Measurements from ENCODE around the gene ZCCHC12. TPM values are rescaled to one million over a fixed set of nuclear protein-coding genes. Genes with fewer than 3 reads are reported as not detected.
"Not testable (repeated sequence)": the region's sequence is repeated elsewhere in the genome, so short reads cannot be mapped to it uniquely, and the experiment has no call there.

Gene ZCCHC12
- total RNA-seq, 1 experiment from 2014 or later = 2.6 TPM

DNA sequence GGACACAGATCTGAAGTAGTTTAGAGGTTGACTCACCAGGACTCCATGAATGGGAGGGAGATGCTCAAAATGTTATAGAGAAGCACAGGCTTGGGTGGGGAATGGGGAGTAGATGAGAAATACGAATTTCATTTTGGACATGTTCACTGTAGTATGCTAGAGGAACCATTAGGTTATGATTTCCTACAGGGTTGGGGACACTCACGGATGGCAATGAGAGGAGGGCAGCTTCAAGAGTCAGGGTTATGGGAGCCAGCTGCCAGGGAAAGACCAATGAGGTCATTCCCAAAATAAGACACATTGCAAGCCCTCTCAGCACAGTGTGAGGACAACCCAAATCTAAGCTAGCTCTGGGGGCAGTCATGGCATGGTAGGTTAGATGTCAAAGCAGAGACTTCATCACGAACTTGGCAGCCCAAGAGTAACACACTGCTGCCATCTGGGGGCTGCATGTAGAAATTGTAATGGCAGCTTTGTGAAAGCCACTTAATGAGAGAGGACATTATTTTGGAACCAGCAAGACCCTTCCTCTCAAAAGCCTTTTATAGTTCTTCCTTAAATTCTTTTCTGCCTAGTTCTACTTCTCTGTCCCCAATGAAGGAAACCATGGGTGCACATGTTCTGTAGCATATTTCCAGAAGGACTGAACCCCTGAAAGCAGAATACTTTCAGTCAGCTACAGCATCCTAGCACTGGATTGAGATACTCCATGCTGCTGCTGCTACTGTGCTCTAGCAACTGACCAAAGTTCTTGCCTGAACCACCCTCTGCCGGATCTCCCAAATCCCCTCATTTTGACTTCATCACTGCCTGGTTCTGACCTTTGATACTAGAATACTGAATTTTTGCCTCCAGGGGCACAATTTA, 16.2 kb upstream of the ZCCHC12 start:
- H2BK20ac ChIP-seq (ENCODE audit: low read depth, low read length, poor library complexity, severe bottlenecking) = no peak overlapping the region
- no peak overlapping the region for H2BK15ac ChIP-seq (ENCODE audit: low read depth, low read length)
- H3K14ac ChIP-seq (ENCODE audit: insufficient read depth, low read length) = no peak overlapping the region
- peak; percentile 48 for DNase-seq
- TF ChIP-seq, protein P1, sequence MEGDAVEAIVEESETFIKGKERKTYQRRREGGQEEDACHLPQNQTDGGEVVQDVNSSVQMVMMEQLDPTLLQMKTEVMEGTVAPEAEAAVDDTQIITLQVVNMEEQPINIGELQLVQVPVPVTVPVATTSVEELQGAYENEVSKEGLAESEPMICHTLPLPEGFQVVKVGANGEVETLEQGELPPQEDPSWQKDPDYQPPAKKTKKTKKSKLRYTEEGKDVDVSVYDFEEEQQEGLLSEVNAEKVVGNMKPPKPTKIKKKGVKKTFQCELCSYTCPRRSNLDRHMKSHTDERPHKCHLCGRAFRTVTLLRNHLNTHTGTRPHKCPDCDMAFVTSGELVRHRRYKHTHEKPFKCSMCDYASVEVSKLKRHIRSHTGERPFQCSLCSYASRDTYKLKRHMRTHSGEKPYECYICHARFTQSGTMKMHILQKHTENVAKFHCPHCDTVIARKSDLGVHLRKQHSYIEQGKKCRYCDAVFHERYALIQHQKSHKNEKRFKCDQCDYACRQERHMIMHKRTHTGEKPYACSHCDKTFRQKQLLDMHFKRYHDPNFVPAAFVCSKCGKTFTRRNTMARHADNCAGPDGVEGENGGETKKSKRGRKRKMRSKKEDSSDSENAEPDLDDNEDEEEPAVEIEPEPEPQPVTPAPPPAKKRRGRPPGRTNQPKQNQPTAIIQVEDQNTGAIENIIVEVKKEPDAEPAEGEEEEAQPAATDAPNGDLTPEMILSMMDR (conservative IDR thresholded peaks at IDR 0.05) = peak; percentile 75
- H3K9me3 Mint-ChIP-seq = peaks cover 12 to 83% of the 10 kb centered on the region in 2 experiments; a peak in 4 of 5 replicates
- no peaks in the 10 kb centered on the region for H4K20me1 ChIP-seq (ENCODE audit: control insufficient read depth, insufficient read depth, insufficient read length)
- no peak overlapping the region for H3K9ac ChIP-seq (ENCODE audit: extremely low read depth, insufficient read length, low read length)
- no peak overlapping the region for H3K27ac ChIP-seq (ENCODE audit: insufficient read length, low read depth, low read length)
- no peak overlapping the region for H2BK5ac ChIP-seq (ENCODE audit: insufficient read length, low read length)
- no peak overlapping the region for H4K91ac ChIP-seq (ENCODE audit: insufficient read length, low read depth, low read length)
- H3K9me3 ChIP-seq (ENCODE audit: control insufficient read depth, low read depth, low read length) = peaks cover 42% of the 10 kb centered on the region
- no peaks in the 10 kb centered on the region for H3K4me1 ChIP-seq (ENCODE audit: insufficient read depth, low read length)
- H3K18ac ChIP-seq (ENCODE audit: insufficient read length, low read depth, low read length) = no peak overlapping the region
- H3K4me1 Mint-ChIP-seq = no peaks in the 10 kb centered on the region
- no peak overlapping the region for H4K5ac ChIP-seq (ENCODE audit: insufficient read length, low read depth, low read length)
- no peak overlapping the region for H2AFZ ChIP-seq (ENCODE audit: low read length)
- no peak overlapping the region for H3T11ph ChIP-seq (ENCODE audit: low read length)
- no peak overlapping the region for H3K23ac ChIP-seq (ENCODE audit: insufficient read length, low read depth, low read length)
- H3K27me3 Mint-ChIP-seq (ENCODE audit: low read depth) = no peaks in the 10 kb centered on the region; the same call in none of the 2 replicates
- H2BK12ac ChIP-seq (ENCODE audit: insufficient read length, low read depth, low read length) = no peak overlapping the region
- WGBS (ENCODE audit: extremely low coverage, insufficient read length, low lambda C conversion rate) = no CpG with 5 or more reads among the region's 4 CpGs
- H2AK5ac ChIP-seq (ENCODE audit: insufficient read length, low read length) = no peak overlapping the region
- no peak overlapping the region for H2BK120ac ChIP-seq (ENCODE audit: low read depth, low read length, poor library complexity, severe bottlenecking)
- H3K79me1 ChIP-seq (ENCODE audit: insufficient read depth, low read depth, low read length, poor library complexity, severe bottlenecking) = no peaks in the 10 kb centered on the region
- no peaks in the 10 kb centered on the region for H3K27me3 ChIP-seq (ENCODE audit: insufficient read depth, low read length)
- no peak overlapping the region for H3K4me2 ChIP-seq (ENCODE audit: insufficient read depth, insufficient read length, low read length)
- H3K4me3 Mint-ChIP-seq = no peak overlapping the region
- H3K36me3 Mint-ChIP-seq (ENCODE audit: insufficient read depth in 1 of 3, low read depth in 3 of 3) = peaks cover 0 to 6% (median 4%) of the 10 kb centered on the region in 3 experiments; a peak in 3 of 7 replicates
- H3K79me2 ChIP-seq (ENCODE audit: insufficient read depth, low read length) = no peaks in the 10 kb centered on the region
- H3K4ac ChIP-seq (ENCODE audit: low read depth, low read length) = no peak overlapping the region
- H3K27ac Mint-ChIP-seq = no peak overlapping the region
- H3K56ac ChIP-seq (ENCODE audit: insufficient read length, low read depth, low read length) = no peak overlapping the region
- no peak overlapping the region for H4K8ac ChIP-seq (replicated peaks; ENCODE audit: insufficient read length, low read depth, low read length)
- no peaks in the 10 kb centered on the region for H3K23me2 ChIP-seq (ENCODE audit: insufficient read length, low read depth, low read length, poor library complexity, severe bottlenecking)

DNA sequence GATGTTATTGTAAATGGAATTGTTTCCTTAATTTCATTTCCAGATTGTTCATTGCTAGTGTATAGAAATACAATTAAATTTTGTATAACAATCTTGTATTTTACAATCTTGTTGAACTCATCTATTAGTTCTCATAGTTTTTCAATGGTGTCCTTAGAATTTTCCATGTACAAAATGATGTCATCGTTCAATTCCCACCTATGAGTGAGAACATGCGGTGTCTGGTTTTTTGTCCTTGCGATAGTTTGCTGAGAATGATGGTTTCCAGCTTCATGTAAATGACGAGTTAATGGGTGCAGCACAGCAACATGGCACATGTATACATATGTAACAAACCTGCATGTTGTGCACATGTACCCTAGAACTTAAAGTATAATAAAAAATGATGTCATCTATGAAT, 6.4 kb upstream of the ZCCHC12 start:
- H2AK5ac ChIP-seq (ENCODE audit: insufficient read length, low read length); H3K56ac ChIP-seq (ENCODE audit: insufficient read length, low read depth, low read length); H3K23me2 ChIP-seq (ENCODE audit: insufficient read length, low read depth, low read length, poor library complexity, severe bottlenecking); H4K8ac ChIP-seq (replicated peaks; ENCODE audit: insufficient read length, low read depth, low read length); H2AFZ ChIP-seq (ENCODE audit: low read length); H3K18ac ChIP-seq (ENCODE audit: insufficient read length, low read depth, low read length); H3K9ac ChIP-seq (ENCODE audit: extremely low read depth, insufficient read length, low read length); H3K4me1 Mint-ChIP-seq; H3K36me3 Mint-ChIP-seq (ENCODE audit: insufficient read depth in 1 of 3, low read depth in 3 of 3); H3K27ac Mint-ChIP-seq; H3K4ac ChIP-seq (ENCODE audit: low read depth, low read length); H3K4me3 Mint-ChIP-seq; H3K23ac ChIP-seq (ENCODE audit: insufficient read length, low read depth, low read length); H3K79me1 ChIP-seq (ENCODE audit: insufficient read depth, low read depth, low read length, poor library complexity, severe bottlenecking); H2BK5ac ChIP-seq (ENCODE audit: insufficient read length, low read length); H2BK15ac ChIP-seq (ENCODE audit: low read depth, low read length); H3K27me3 ChIP-seq (ENCODE audit: insufficient read depth, low read length); H4K20me1 ChIP-seq (ENCODE audit: control insufficient read depth, insufficient read depth, insufficient read length); H3K4me2 ChIP-seq (ENCODE audit: insufficient read depth, insufficient read length, low read length); H3K79me2 ChIP-seq (ENCODE audit: insufficient read depth, low read length); H4K5ac ChIP-seq (ENCODE audit: insufficient read length, low read depth, low read length); H2BK20ac ChIP-seq (ENCODE audit: low read depth, low read length, poor library complexity, severe bottlenecking); H4K91ac ChIP-seq (ENCODE audit: insufficient read length, low read depth, low read length); H3T11ph ChIP-seq (ENCODE audit: low read length); DNase-seq; H2BK12ac ChIP-seq (ENCODE audit: insufficient read length, low read depth, low read length); H3K14ac ChIP-seq (ENCODE audit: insufficient read depth, low read length); H2BK120ac ChIP-seq (ENCODE audit: low read depth, low read length, poor library complexity, severe bottlenecking); H3K27ac ChIP-seq (ENCODE audit: insufficient read length, low read depth, low read length); H3K4me1 ChIP-seq (ENCODE audit: insufficient read depth, low read length): not testable (repeated sequence)
- Mint-ChIP-seq H3K27me3 (ENCODE audit: low read depth) (peaks cover 20% of the 10 kb centered on the region), H3K9me3 (peaks cover 7 to 73% of the 10 kb centered on the region in 2 experiments)
- H3K9me3 ChIP-seq (ENCODE audit: control insufficient read depth, low read depth, low read length) = peaks cover 27% of the 10 kb centered on the region
- WGBS (ENCODE audit: extremely low coverage, insufficient read length, low lambda C conversion rate) = no CpG with 5 or more reads among the region's 4 CpGs
